D721Med (cell line): ENCODE results near the gene MDP1.

ENCODE experiments used
- DNase-seq: peaks from one replicate; pipeline ENCODE4 v3.0.0; 2011; ENCODE audit warnings: low spot score; ENCODE audit not compliant: insufficient read length
- FAIRE-seq: peaks from 2 replicates; lab custom pipeline; 2011; peaks lifted over from hg19 to GRCh38; lab: Jason Lieb, UNC
- TF ChIP-seq, protein P1 (sequence below): IDR thresholded peaks from 2 replicates; pipeline ENCODE4 v1.5.1; 2012; ENCODE audit warnings: mild to moderate bottlenecking, control low read depth; ENCODE audit not compliant: insufficient read depth; ENCODE audit errors: missing control alignments

The MDP1 gene

DNA sequence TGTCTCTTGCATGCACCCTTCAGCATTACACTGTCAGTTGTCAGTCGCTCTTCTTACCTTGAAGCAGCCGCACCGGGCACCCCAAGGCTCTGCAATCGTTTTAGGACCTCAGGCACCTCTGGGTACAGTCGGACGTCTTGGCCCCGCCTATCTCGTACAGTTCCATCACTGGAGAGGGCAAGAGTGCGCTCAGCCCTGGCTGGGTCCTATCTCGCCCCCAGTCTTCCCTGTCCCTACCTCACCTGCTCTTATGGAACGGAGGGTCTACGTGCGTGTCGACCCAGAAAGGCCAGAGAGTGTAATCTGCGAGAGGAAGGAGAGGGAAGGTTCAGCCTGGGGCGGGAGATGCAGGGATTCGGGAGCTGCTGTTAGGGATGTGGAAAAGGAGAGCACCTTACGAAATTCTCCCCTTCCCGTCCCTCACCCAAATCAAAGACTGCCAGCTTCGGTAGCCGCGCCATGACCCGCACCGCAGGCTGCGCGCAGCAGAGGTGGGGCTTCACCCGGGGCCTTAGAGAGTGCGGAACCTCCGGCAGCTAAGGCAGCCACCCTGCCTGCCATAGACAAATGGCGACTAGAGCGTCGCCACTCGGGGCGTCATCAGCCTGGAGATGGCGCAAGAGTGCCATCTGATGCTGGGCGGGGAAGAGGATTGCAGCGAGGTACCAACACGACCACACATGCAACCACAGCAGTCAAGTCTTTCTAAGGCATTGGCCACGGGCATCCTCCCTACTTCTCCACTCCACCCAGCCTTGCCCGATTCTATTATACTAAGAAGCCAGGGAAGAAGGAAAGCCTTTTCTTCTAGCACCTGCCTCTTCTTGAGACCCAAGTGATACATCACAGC lies at the start of gene MDP1:
MDP1 (minus strand) TSS at position 572 of the 850 bp plus-strand sequence; CDS start at position 461, 111 bp downstream.
- TF ChIP-seq, protein P1, sequence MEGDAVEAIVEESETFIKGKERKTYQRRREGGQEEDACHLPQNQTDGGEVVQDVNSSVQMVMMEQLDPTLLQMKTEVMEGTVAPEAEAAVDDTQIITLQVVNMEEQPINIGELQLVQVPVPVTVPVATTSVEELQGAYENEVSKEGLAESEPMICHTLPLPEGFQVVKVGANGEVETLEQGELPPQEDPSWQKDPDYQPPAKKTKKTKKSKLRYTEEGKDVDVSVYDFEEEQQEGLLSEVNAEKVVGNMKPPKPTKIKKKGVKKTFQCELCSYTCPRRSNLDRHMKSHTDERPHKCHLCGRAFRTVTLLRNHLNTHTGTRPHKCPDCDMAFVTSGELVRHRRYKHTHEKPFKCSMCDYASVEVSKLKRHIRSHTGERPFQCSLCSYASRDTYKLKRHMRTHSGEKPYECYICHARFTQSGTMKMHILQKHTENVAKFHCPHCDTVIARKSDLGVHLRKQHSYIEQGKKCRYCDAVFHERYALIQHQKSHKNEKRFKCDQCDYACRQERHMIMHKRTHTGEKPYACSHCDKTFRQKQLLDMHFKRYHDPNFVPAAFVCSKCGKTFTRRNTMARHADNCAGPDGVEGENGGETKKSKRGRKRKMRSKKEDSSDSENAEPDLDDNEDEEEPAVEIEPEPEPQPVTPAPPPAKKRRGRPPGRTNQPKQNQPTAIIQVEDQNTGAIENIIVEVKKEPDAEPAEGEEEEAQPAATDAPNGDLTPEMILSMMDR = peak; percentile 91
- FAIRE-seq (no peak), DNase-seq (peak; percentile 84)

DNA sequence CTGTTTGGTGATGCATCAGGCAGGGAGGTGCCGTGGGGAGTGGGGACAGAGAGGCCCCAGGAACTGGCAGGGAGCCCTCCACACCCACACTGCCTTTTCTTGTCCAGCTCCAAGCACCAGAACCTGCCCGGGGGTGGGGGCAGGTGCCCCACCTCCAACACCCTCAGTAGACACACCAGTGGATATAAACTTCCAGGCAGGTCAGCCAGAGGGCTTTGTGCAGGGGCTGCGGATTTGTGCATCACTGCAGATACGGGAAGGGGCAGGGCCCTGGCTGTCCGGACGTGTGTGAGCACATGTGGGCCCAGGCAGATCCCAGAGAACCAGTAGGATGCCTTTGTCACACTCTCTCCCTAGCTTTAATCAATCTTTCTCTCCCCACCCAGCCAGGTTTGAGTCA lies 48.4 kb upstream of the MDP1 start:
- no peak for FAIRE-seq
- TF ChIP-seq, protein P1 = no peak
- DNase-seq = no peak

GRCh38 chr14:24263848-24264247 lies 48.0 kb upstream of the MDP1 start:
- DNase-seq = no peak
- FAIRE-seq = no peak
- TF ChIP-seq, protein P1 = no peak

GRCh38 chr14:24262821-24263733 lies 47.2 kb upstream of the MDP1 start, which contains the start of gene TGM1:
TSS of gene TGM1 (minus strand) at chr14:24263177. CDS start at chr14:24262352, 825 bp downstream.
- no peak for FAIRE-seq
- no peak for DNase-seq
- TF ChIP-seq, protein P1 = no peak

DNA sequence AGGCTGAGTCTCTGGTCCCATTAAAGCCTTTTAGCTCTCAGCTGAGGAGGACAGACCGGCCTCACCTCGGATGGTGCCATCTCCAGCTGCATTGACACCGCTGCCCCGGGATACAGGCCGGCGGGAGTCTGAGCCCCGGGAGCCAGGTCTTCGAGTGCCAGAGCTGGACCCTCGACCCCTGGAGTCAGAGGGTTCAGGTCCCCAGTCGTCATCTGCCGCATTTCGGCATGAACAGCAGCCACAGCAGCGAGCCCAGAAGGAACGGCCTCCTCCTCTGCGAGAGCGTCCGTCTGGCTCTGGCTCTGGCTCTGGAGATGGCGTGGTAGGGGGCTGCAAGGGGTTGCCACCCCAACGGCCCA lies 46.1 kb upstream of the MDP1 start:
- no peak for DNase-seq
- no peak for FAIRE-seq
- TF ChIP-seq, protein P1 = no peak

GRCh38 chr14:24261256-24261968 lies 45.5 kb upstream of the MDP1 start:
- FAIRE-seq (no peak), DNase-seq (no peak)
- TF ChIP-seq, protein P1 = no peak
